Measurements from ENCODE around the gene TMEM182.

DNA sequence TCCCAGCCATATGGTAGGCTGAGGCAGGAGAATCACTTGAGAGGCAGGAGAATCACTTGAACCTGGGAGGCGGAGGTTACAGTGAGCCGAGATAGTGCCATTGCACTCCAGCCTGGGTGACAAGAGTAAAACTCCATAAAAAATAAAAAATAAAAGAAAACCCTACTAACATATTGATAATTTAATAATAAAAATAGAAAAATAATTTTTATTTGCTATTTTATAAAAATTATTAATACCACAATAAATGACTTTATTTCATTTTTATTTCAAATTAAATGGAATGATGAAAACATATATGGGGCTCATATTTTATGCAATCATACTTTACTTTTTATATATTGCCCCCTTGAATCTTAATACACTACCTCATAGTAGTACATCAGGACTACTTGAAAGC lies 20.4 kb downstream of the TMEM182 start:
- no peak for TF ChIP-seq POLR2AphosphoS5 (IDR thresholded peaks at IDR 0.05)
- TF ChIP-seq, protein P1, sequence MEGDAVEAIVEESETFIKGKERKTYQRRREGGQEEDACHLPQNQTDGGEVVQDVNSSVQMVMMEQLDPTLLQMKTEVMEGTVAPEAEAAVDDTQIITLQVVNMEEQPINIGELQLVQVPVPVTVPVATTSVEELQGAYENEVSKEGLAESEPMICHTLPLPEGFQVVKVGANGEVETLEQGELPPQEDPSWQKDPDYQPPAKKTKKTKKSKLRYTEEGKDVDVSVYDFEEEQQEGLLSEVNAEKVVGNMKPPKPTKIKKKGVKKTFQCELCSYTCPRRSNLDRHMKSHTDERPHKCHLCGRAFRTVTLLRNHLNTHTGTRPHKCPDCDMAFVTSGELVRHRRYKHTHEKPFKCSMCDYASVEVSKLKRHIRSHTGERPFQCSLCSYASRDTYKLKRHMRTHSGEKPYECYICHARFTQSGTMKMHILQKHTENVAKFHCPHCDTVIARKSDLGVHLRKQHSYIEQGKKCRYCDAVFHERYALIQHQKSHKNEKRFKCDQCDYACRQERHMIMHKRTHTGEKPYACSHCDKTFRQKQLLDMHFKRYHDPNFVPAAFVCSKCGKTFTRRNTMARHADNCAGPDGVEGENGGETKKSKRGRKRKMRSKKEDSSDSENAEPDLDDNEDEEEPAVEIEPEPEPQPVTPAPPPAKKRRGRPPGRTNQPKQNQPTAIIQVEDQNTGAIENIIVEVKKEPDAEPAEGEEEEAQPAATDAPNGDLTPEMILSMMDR (IDR thresholded peaks at IDR 0.05), result no peak

Measured in esophagus muscularis mucosa (tissue), 3 donors.